ENCODE results near the gene FUT7.

Gene FUT7

DNA sequence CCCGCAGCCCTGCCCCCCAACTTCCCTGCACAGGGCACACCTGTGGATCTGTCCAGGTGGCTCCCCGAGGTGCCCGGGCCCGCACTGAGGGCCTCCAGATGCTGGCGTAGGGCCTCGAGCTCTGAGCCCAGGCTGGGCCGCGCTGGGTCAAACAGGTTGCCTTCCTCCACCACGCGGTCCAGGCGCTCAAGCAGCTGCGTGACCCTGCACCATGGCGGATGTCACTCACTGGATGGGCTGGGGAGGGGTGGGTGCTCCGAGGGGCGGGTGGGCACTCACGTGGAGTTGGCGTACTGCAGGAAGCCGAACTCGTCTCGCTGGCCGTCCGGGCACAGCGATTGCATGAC lies 9.3 kb downstream of the FUT7 start:
- no peak overlapping the region for H3K4me3 ChIP-seq (ENCODE audit: low read length)
- no peaks in the 10 kb centered on the region for H3K36me3 ChIP-seq (ENCODE audit: control insufficient read depth, insufficient read depth, low read length)
- no peak overlapping the region for H3K9ac ChIP-seq (ENCODE audit: low read length)
- no peaks in the 10 kb centered on the region for H3K9me3 ChIP-seq (ENCODE audit: control insufficient read depth, low read length)
- peaks cover 45% of the 10 kb centered on the region for H3K4me1 ChIP-seq (ENCODE audit: control insufficient read depth, insufficient read depth, low read length)
- no peaks in the 10 kb centered on the region for H3K27me3 ChIP-seq (ENCODE audit: control insufficient read depth, insufficient read depth, low read length)

DNA sequence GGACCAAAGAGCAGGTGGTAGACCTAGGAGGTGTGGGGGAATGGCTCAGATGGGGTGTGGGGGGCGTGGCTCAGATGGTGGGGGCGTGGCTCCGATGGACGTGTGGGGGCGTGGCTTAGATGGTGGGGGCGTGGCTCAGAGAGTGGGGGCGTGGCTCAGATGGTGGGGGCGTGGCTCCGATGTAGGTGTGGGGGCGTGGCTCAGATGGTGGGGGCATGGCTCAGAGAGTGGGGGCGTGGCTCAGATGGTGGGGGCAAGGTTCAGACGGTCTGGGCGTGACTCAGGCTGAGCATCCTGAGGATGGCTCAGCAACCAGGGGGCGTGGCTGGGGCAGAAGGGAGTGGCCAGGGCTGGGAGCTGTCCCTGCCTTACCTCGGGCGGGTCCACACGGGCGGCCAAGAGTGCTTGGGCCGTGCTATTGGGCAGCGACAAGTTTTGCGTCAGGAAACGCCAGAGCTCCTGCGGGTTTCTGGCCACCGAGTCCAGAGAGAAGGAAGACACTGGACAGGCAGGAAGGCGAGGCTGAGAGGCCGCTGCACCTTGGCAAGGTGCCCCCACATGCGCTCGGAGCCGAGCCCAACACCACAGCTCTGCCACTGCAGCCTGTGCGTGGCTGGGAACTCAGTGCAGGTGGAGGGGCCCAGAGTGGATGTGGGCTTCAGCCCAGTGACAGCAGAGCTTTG lies 9.8 kb downstream of the FUT7 start:
- no peak overlapping the region for H3K9ac ChIP-seq (ENCODE audit: low read length)
- H3K27me3 ChIP-seq (ENCODE audit: control insufficient read depth, insufficient read depth, low read length), result no peaks in the 10 kb centered on the region
- no peaks in the 10 kb centered on the region for H3K9me3 ChIP-seq (ENCODE audit: control insufficient read depth, low read length)
- no peaks in the 10 kb centered on the region for H3K36me3 ChIP-seq (ENCODE audit: control insufficient read depth, insufficient read depth, low read length)
- H3K4me1 ChIP-seq (ENCODE audit: control insufficient read depth, insufficient read depth, low read length), result peaks cover 41% of the 10 kb centered on the region
- H3K4me3 ChIP-seq (ENCODE audit: low read length), result no peak overlapping the region

DNA sequence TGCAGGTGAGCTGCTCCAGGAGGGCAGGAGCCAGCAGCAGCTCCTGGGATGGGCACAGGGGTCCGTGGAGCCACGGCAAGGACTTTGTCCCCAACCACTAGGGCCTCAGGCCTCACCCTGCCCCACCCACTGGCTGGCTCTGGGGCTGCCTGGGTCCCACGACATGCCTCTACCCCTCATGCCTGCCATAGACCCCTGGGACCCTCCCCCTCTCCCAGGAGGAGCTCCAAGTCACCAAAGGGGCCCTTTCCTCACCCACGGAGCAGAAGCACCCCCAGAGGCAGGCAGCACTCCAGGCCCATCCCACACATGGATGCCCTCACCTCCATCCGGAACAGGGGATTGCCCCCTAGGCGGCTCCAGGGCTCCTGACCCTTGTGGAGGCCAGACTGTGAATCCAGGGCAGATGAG lies 10.3 kb downstream of the FUT7 start:
- peaks cover 35% of the 10 kb centered on the region for H3K4me1 ChIP-seq (ENCODE audit: control insufficient read depth, insufficient read depth, low read length)
- no peak overlapping the region for H3K9ac ChIP-seq (ENCODE audit: low read length)
- H3K4me3 ChIP-seq (ENCODE audit: low read length), result no peak overlapping the region
- H3K36me3 ChIP-seq (ENCODE audit: control insufficient read depth, insufficient read depth, low read length), result no peaks in the 10 kb centered on the region
- H3K27me3 ChIP-seq (ENCODE audit: control insufficient read depth, insufficient read depth, low read length), result no peaks in the 10 kb centered on the region
- H3K9me3 ChIP-seq (ENCODE audit: control insufficient read depth, low read length), result no peaks in the 10 kb centered on the region

DNA sequence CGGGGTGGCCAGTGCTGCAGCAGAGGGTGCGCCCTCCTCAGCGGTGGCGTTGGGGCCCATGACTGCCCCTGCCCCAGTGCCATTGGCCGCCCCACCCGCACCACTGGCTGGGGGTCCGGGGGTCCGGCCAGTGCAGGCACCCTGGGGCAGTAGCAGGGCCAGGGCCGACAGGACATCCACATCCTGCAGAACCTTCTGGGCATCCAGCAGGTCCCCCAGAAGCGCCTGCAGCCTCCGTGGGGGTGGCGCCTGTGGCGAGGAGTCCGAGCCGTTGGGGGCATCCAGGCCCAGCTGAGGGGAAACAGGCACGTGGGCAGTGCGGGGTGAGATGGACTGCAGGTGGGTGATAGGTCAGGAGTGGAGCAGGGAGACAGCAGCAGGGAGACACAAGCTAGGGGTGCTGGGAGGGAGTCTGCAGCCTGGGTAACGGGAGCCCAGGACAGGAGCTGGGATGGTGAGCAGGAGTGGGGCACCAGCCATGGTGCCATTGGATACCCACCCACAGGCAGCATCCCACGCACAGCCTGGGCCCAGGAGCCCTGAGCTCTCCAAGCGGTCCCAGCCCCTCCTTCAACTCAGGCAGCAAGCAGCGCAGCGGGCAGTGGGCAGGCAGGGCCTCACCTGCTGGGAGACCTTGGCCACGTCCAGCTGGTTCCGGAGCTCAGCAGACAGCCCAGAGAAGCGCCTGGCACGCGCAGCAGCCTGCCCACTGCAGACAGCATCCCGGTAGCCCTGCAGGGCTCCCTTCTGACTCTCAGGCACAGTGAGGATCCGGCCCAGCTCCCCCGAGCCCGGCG lies 10.9 kb downstream of the FUT7 start:
- no peak overlapping the region for H3K4me3 ChIP-seq (ENCODE audit: low read length)
- no peaks in the 10 kb centered on the region for H3K36me3 ChIP-seq (ENCODE audit: control insufficient read depth, insufficient read depth, low read length)

DNA sequence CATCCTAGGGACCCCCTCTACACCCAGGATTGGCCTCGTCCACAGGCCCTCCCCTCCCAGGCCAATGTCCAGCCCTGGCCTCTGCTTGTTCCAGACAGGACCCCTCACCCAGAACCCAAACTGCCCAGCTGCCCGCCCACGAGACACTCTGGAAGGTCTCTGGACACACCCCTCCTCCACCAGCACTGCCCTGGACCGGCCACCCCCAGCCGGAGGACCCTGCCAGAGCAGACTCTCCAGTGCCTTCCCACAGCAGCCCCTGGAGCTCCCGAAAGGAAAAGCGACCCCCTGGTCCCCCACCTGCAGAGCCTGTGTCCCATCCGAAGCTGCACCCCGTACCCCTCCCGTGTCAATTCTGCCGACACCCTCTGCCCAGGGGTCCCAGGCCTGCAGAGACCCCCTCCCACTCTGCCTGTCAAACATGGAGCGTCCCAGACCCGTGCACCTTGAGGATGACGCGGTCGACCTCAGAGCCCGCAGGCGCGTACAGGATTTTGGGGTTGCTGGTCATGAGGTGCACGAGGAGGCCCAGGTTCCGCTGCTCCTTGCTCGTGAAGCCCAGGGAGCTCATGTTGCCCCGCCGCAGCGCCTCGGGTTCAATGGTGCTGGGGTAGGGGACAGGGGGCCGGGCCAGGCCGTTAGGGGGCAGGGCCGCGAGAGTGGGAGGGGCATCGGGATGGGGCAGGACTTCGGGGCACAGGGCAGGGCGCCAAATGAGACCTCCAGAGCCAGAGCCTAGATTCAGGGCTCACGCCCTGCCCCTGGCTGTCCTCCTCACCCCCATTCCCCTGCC lies 11.8 kb downstream of the FUT7 start:
- H3K4me3 ChIP-seq (ENCODE audit: low read length), result no peak overlapping the region
- H3K27me3 ChIP-seq (ENCODE audit: control insufficient read depth, insufficient read depth, low read length), result no peaks in the 10 kb centered on the region
- no peak overlapping the region for H3K9ac ChIP-seq (ENCODE audit: low read length)
- peaks cover 21% of the 10 kb centered on the region for H3K4me1 ChIP-seq (ENCODE audit: control insufficient read depth, insufficient read depth, low read length)
- no peaks in the 10 kb centered on the region for H3K9me3 ChIP-seq (ENCODE audit: control insufficient read depth, low read length)
- no peaks in the 10 kb centered on the region for H3K36me3 ChIP-seq (ENCODE audit: control insufficient read depth, insufficient read depth, low read length)

More for the DNA sequence above, 10.9 kb downstream of the FUT7 start:
- Histone ChIP-seq H3K9ac (ENCODE audit: low read length) (no peak overlapping the region), H3K27me3 (ENCODE audit: control insufficient read depth, insufficient read depth, low read length) (no peaks in the 10 kb centered on the region), H3K4me1 (ENCODE audit: control insufficient read depth, insufficient read depth, low read length) (peaks cover 30% of the 10 kb centered on the region), H3K9me3 (ENCODE audit: control insufficient read depth, low read length) (no peaks in the 10 kb centered on the region)

DNA sequence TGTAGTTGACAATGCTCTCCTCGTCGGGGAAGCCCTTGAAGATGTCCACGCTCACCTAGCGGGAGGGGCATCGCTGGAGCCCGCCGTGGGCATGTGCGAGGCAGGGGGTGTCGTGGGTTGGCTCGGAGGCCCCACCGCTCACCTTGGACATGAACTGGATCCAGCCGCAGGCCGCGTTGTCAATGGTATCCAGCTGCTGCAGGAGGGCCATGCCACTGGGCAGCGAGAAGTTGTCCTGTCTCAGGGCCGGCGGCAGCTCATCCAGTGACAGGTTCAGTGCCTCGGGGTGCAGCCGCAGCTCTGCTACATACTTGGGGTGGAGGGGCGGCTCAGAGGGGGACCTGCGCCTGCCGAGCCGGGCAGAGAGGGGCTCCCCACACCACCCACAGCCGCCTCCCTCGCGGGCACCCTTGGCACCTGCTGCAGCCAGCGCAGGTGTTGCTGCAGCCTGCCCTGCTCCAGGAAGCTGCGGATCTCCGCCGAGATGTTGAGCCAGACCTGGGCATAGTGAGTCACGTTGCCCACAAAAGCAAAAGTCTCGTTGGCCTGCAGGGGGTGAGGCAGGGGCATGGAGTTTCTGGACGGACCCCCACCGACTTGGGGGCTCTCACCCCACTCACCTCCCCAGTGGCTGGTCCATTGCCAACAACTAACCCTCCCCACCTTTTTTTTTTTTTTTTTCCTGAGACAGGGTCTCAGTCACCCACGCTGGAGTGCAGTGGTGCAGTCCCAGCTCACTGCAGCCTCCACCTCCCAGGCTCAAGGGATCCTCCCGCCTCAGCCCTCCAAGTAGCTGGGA lies 12.9 kb downstream of the FUT7 start:
- no peak overlapping the region for H3K9ac ChIP-seq (ENCODE audit: low read length)
- H3K4me3 ChIP-seq (ENCODE audit: low read length), result no peak overlapping the region
- no peaks in the 10 kb centered on the region for H3K27me3 ChIP-seq (ENCODE audit: control insufficient read depth, insufficient read depth, low read length)
- peaks cover 20% of the 10 kb centered on the region for H3K4me1 ChIP-seq (ENCODE audit: control insufficient read depth, insufficient read depth, low read length)
- no peaks in the 10 kb centered on the region for H3K36me3 ChIP-seq (ENCODE audit: control insufficient read depth, insufficient read depth, low read length)
- H3K9me3 ChIP-seq (ENCODE audit: control insufficient read depth, low read length), result no peaks in the 10 kb centered on the region

DNA sequence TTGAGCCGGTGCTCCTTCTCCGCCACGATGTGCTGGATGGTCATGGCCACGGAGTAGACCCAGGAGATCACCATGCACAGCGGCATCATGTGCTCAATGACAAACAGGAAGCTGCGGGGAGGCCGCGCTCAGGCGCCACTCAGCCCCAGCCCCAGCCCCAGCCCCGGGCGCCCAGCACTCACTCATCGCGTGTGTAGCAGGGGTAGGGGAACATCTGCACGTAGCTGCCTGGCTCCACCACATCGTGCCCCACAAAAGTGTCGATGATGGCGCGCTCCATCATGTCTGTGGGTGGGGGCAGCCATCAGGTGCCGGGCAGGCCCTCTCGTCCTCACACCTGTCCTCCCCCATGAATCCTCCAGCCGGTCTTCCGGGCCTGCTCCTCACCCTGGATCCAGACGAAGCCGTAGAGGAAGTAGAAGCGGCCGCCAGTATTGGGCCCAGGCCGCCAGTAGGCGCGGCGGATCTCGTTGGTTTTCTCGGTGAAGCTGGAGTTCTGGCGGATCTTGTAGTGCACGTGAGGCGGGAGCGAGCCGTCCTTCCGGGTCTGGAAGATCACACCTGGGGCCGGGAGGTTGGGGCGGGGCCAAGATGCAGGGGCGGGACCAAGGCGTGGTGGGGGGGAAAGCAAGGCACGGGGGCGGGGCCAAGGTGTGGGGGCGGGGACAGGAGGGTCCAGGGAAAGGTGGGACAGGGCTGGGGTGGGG lies 13.9 kb downstream of the FUT7 start:
- Histone ChIP-seq H3K36me3 (ENCODE audit: control insufficient read depth, insufficient read depth, low read length) (no peaks in the 10 kb centered on the region), H3K9ac (ENCODE audit: low read length) (no peak overlapping the region), H3K27me3 (ENCODE audit: control insufficient read depth, insufficient read depth, low read length) (no peaks in the 10 kb centered on the region), H3K4me3 (ENCODE audit: low read length) (no peak overlapping the region), H3K9me3 (ENCODE audit: control insufficient read depth, low read length) (no peaks in the 10 kb centered on the region), H3K4me1 (ENCODE audit: control insufficient read depth, insufficient read depth, low read length) (peaks cover 17% of the 10 kb centered on the region)

DNA sequence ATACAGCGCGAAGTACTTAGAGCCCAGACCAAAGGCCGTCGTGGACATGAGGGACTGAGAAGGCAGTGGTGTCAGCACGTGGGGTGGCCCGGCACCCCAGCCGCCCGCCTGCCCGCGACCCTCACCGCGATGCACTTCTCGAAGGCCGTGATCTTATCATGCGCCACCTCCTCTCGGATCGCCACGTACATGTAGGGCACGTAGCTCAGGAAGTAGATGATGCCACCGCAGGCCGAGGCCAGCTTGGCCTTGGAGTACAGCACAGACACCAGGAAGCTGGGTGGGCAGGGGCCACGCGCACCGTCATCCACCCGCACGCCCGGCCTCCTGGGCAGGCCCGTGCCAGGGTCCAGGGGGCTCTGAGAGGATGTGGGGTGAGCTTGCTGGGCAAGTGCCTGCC lies 14.8 kb downstream of the FUT7 start:
- Histone ChIP-seq H3K4me3 (ENCODE audit: low read length) (no peak overlapping the region), H3K36me3 (ENCODE audit: control insufficient read depth, insufficient read depth, low read length) (no peaks in the 10 kb centered on the region), H3K4me1 (ENCODE audit: control insufficient read depth, insufficient read depth, low read length) (peaks cover 8% of the 10 kb centered on the region), H3K9me3 (ENCODE audit: control insufficient read depth, low read length) (no peaks in the 10 kb centered on the region), H3K9ac (ENCODE audit: low read length) (no peak overlapping the region), H3K27me3 (ENCODE audit: control insufficient read depth, insufficient read depth, low read length) (no peaks in the 10 kb centered on the region)

DNA sequence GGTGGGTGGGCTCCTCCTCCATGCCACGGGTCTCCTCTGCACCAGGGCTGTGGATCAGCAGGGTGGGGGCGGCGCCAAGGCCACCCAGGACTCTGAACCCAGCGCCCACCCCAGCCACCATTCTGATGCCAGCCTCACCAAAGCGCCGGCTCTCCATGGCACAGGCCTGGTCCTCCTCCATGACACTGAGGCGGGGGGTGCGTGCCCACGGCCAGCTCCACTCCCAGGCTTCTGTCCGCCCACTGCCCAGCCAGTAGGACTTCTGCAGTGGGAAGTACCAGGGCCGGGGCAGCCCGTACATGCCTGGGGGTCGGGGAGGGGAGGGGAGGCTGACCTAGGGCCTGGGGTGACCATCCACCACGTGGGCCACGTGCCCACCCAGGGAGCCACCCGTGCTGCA lies 15.5 kb downstream of the FUT7 start:
- Histone ChIP-seq H3K4me3 (ENCODE audit: low read length) (no peak overlapping the region), H3K4me1 (ENCODE audit: control insufficient read depth, insufficient read depth, low read length) (peaks cover 1% of the 10 kb centered on the region), H3K9me3 (ENCODE audit: control insufficient read depth, low read length) (no peaks in the 10 kb centered on the region), H3K36me3 (ENCODE audit: control insufficient read depth, insufficient read depth, low read length) (no peaks in the 10 kb centered on the region), H3K27me3 (ENCODE audit: control insufficient read depth, insufficient read depth, low read length) (no peaks in the 10 kb centered on the region), H3K9ac (ENCODE audit: low read length) (no peak overlapping the region)

DNA sequence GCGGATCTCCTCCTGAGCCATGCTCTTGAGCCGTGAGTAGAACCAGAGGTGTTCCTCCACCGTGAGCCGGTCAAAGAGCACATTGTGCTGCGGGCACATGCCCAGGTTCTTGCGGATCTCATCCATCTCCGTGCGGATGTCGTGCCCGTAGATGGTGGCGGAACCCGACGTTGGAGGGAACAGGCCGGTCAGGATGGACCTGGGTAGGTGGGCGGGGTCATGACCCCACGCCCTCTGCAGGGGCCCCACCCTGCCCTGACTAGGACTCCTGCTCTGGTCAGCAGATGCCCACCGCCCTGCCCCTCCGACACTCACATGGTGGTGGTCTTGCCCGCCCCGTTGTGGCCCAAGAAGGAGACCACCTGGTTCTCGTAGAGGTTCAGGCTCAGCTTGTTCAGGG lies 15.9 kb downstream of the FUT7 start:
- H3K27me3 ChIP-seq (ENCODE audit: control insufficient read depth, insufficient read depth, low read length), result no peaks in the 10 kb centered on the region
- no peaks in the 10 kb centered on the region for H3K4me1 ChIP-seq (ENCODE audit: control insufficient read depth, insufficient read depth, low read length)
- no peak overlapping the region for H3K4me3 ChIP-seq (ENCODE audit: low read length)
- no peaks in the 10 kb centered on the region for H3K36me3 ChIP-seq (ENCODE audit: control insufficient read depth, insufficient read depth, low read length)
- H3K9me3 ChIP-seq (ENCODE audit: control insufficient read depth, low read length), result no peaks in the 10 kb centered on the region
- no peak overlapping the region for H3K9ac ChIP-seq (ENCODE audit: low read length)

DNA sequence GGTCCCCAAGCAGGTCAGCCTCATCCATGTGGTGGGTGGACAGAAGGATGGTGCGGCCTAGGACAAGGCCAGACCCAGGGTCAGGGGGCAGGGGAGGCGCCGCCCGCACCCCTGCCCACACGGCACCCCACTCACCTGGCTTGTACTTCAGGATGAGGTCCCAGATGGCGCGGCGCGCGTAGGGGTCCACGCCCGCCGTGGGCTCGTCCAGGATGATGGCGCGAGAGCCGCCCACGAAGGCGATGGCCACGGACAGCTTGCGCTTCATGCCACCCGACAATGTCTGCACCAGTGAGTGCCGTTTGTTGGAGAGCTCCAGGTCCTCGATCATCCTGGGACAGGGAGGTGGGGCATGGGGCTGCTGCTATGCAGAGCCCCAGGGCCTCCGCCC lies 16.4 kb downstream of the FUT7 start:
- no peaks in the 10 kb centered on the region for H3K9me3 ChIP-seq (ENCODE audit: control insufficient read depth, low read length)
- no peaks in the 10 kb centered on the region for H3K36me3 ChIP-seq (ENCODE audit: control insufficient read depth, insufficient read depth, low read length)
- H3K4me1 ChIP-seq (ENCODE audit: control insufficient read depth, insufficient read depth, low read length), result no peaks in the 10 kb centered on the region
- H3K4me3 ChIP-seq (ENCODE audit: low read length), result no peak overlapping the region
- no peaks in the 10 kb centered on the region for H3K27me3 ChIP-seq (ENCODE audit: control insufficient read depth, insufficient read depth, low read length)
- no peak overlapping the region for H3K9ac ChIP-seq (ENCODE audit: low read length)
